Stomach (tissue), 9 donors: Measurements from ENCODE around the gene ENPP6. TPM values are rescaled to one million over a fixed set of nuclear protein-coding genes. Genes with fewer than 3 reads are reported as not detected.

Source experiments
- DNase-seq, 2 donors: peaks; one replicate each; pipeline versions ENCODE4 v3.0.0 to v3.0.0-alpha.2; 2013 to 2019
- H3K27ac ChIP-seq, 5 donors: fragments of 200-600 bp in 4 of 5; sonication (generic) in 4 of 5; one replicate each; pipeline ENCODE4 v1.5.1; 2013 to 2019; ENCODE audit warnings: mild to moderate bottlenecking in 1 of 5, moderate library complexity in 1 of 5
- H3K27me3 ChIP-seq, 3 donors: fragments of 200-600 bp; sonication (generic); one replicate each; pipeline ENCODE4 v1.5.1; 2017 to 2019; ENCODE audit warnings: mixed run types in 1 of 3
- H3K36me3 ChIP-seq, 4 donors: fragments of 200-600 bp; sonication (generic); 1 replicate in 3 of 4; 2 replicates in 1 of 4; pipeline ENCODE4 v1.5.1; 2016 to 2019
- H3K4me1 ChIP-seq, 4 donors: fragments of 200-600 bp; sonication (generic); one replicate each; pipeline ENCODE4 v1.5.1; 2016 to 2019
- H3K4me3 ChIP-seq, 4 donors: fragments of 200-600 bp; sonication (generic) in 3 of 4; one replicate each; pipeline ENCODE4 v1.5.1; 2016 to 2019; ENCODE audit warnings: mild to moderate bottlenecking in 1 of 4
- H3K9me3 ChIP-seq, 4 donors: fragments of 200-600 bp; sonication (generic); one replicate each; pipeline ENCODE4 v1.5.1; 2016 to 2019
- CTCF ChIP-seq, 7 experiments: fragments of 450-650 bp in 4 of 7; fragments of 200-600 bp in 3 of 7; sonication (generic) in 3 of 7; IDR thresholded peaks; one replicate each; pipeline ENCODE4 v1.5.1; 2016 to 2019; ENCODE audit warnings: antibody characterized with exemption in 7 of 7, control low read depth in 2 of 7, mild to moderate bottlenecking in 1 of 7
- EP300 ChIP-seq: sonication (generic); formaldehyde crosslinking; IDR thresholded peaks from one replicate; pipeline ENCODE4 v1.6.1; 2017; ENCODE audit warnings: antibody characterized with exemption
- POLR2A ChIP-seq, 4 donors: fragments of 450-650 bp; IDR thresholded peaks; one replicate each; pipeline ENCODE4 v1.6.1; 2016; ENCODE audit warnings: antibody characterized with exemption in 4 of 4, control low read depth in 2 of 4, mild to moderate bottlenecking in 1 of 4, moderate library complexity in 1 of 4
- POLR2AphosphoS5 ChIP-seq, 3 donors: sonication (generic); formaldehyde crosslinking; IDR thresholded peaks; one replicate each; pipeline ENCODE4 v1.6.1; 2016; ENCODE audit warnings: antibody characterized with exemption in 3 of 3
- WGBS, 5 donors: extraction: QIAGEN DNeasy Blood & Tissue Kit in 3 of 5; methylation state at CpG; one replicate each; pipeline versions ENCODE4 v1.1.5 to v1.1.7; 2013 to 2018; 5-methylcytosine and 5-hydroxymethylcytosine counted together
- intact Hi-C: fragments of 100-400 bp; cut with DNase I; formaldehyde crosslinking; loops from one replicate; pipeline ENCODE4 v1.15.1; 2023; ENCODE audit warnings: low total_unique reads
- polyA plus RNA-seq, 3 donors: library from polyadenylated mRNA; stranded (reverse); fragments of 200-250 nt; gene quantifications; one replicate each; pipeline ENCODE4 v1.2.3, GENCODE V29; 2013
- total RNA-seq, 5 donors: library from RNA; depleted of rRNA; stranded (reverse); fragments of >200 nt; gene quantifications; one replicate each; pipeline versions ENCODE4 v1.1.0 to v1.2.3, GENCODE V29; 2014 to 2016
- donor health status: healthy with polysubstance abuse.
- donor health status: Bipolar disorder and iron deficiency.
- donor health status: healthy.

Gene ENPP6
- total and polyA plus RNA-seq, 8 donors, result 0.25 to 3.5 (median 0.70) TPM; not detected in 4

GRCh38 chr4:184150102-184150839, 67.4 kb downstream of the ENPP6 start:
- peak; percentile 41 to 77 for DNase-seq
- peak; percentile 34 to 66 (median 41) for TF ChIP-seq POLR2AphosphoS5 (IDR thresholded peaks at IDR 0.05)
- TF ChIP-seq POLR2A (IDR thresholded peaks at IDR 0.05), result no peak
- no peak for TF ChIP-seq CTCF (IDR thresholded peaks at IDR 0.05)
- peak; percentile 13 for TF ChIP-seq EP300
- intact Hi-C loops, result no loop called here
- Histone ChIP-seq H3K27ac (peak overlapping the region; percentile 46 to 77 (median 64)), H3K9me3 (no peaks in the 10 kb centered on the region), H3K27me3 (no peaks in the 10 kb centered on the region), H3K4me3 (no peak overlapping the region), H3K4me1 (peaks cover 16 to 53% (median 25%) of the 10 kb centered on the region in 4 donors), H3K36me3 (no peaks in the 10 kb centered on the region)
- 28 to 51% (median 41%) methylated on average over 7 of the region's 7 CpGs for WGBS, 5 donors

GRCh38 chr4:184148738-184149637, 68.7 kb downstream of the ENPP6 start:
- H3K27ac ChIP-seq, result peak overlapping the region in 2 of 5 donors; percentile 64 to 77
- H3K4me3 ChIP-seq, result no peak overlapping the region
- DNase-seq, result no peak
- intact Hi-C loops, result no loop called here
- H3K9me3 ChIP-seq, result no peaks in the 10 kb centered on the region
- H3K36me3 ChIP-seq, result no peaks in the 10 kb centered on the region
- no peak for TF ChIP-seq CTCF (IDR thresholded peaks at IDR 0.05)
- 41 to 54% (median 42%) methylated on average over 4 of the region's 4 CpGs for WGBS, 5 donors
- no peaks in the 10 kb centered on the region for H3K27me3 ChIP-seq
- peaks cover 16 to 47% (median 24%) of the 10 kb centered on the region in 4 donors for H3K4me1 ChIP-seq

GRCh38 chr4:184147858-184148737, 69.6 kb downstream of the ENPP6 start:
- H3K9me3 ChIP-seq, result no peaks in the 10 kb centered on the region
- H3K27ac ChIP-seq, result no peak overlapping the region
- H3K27me3 ChIP-seq, result no peaks in the 10 kb centered on the region
- no peaks in the 10 kb centered on the region for H3K36me3 ChIP-seq
- no peak for DNase-seq
- no peak overlapping the region for H3K4me3 ChIP-seq
- intact Hi-C loops, result no loop called here
- WGBS, 5 donors, result 59 to 70% (median 66%) methylated on average over 8 of the region's 8 CpGs
- H3K4me1 ChIP-seq, result peaks cover 16 to 42% (median 24%) of the 10 kb centered on the region in 4 donors
- TF ChIP-seq POLR2AphosphoS5 (IDR thresholded peaks at IDR 0.05) (no peak), POLR2A (IDR thresholded peaks at IDR 0.05) (no peak), EP300 (no peak), CTCF (IDR thresholded peaks at IDR 0.05) (no peak)

GRCh38 chr4:184146951-184147350, 70.7 kb downstream of the ENPP6 start:
- H3K27ac ChIP-seq, result no peak overlapping the region
- WGBS, 5 donors, result 83 to 86% (median 84%) methylated on average over 9 to 10 of the region's 10 CpGs
- intact Hi-C loops, result no loop called here
- no peaks in the 10 kb centered on the region for H3K9me3 ChIP-seq
- H3K4me1 ChIP-seq, result peaks cover 16 to 41% (median 24%) of the 10 kb centered on the region in 4 donors
- H3K4me3 ChIP-seq, result no peak overlapping the region
- no peaks in the 10 kb centered on the region for H3K36me3 ChIP-seq
- H3K27me3 ChIP-seq, result no peaks in the 10 kb centered on the region
- no peak for TF ChIP-seq EP300
- TF ChIP-seq POLR2A (IDR thresholded peaks at IDR 0.05), result no peak
- no peak for DNase-seq
